Endodermal cell (in vitro differentiated cells): ENCODE results near the gene ZNF343. TPM values are rescaled to one million over a fixed set of nuclear protein-coding genes. Genes with fewer than 3 reads are reported as not detected.

Experiments
- DNase-seq: peaks from one replicate; pipeline ENCODE4 v3.0.0-alpha.2; 2017
- H3K27ac ChIP-seq: 2 replicates; pipeline ENCODE4 v1.5.1; 2013; ENCODE audit warnings: mild to moderate bottlenecking, low read depth, low read length, moderate library complexity
- H3K27me3 ChIP-seq: 2 replicates; pipeline ENCODE4 v1.6.1; 2013; ENCODE audit warnings: mild to moderate bottlenecking, low read length, moderate library complexity; ENCODE audit not compliant: insufficient read depth, control insufficient read depth, poor library complexity, severe bottlenecking
- H3K36me3 ChIP-seq: 2 replicates; pipeline ENCODE4 v1.7.0; 2013; ENCODE audit warnings: mild to moderate bottlenecking, low read length, moderate library complexity; ENCODE audit not compliant: control insufficient read depth, insufficient read depth
- H3K4me1 ChIP-seq: one replicate; pipeline ENCODE4 v1.7.0; 2013; ENCODE audit warnings: low read length; ENCODE audit not compliant: control insufficient read depth, insufficient read depth
- H3K4me3 ChIP-seq: 2 replicates; pipeline ENCODE4 v1.5.1; 2013; ENCODE audit warnings: mild to moderate bottlenecking, low read length, moderate library complexity
- H3K9ac ChIP-seq: 2 replicates; pipeline ENCODE4 v1.6.1; 2013; ENCODE audit warnings: mild to moderate bottlenecking, low read length, moderate library complexity; ENCODE audit not compliant: poor library complexity, severe bottlenecking; ENCODE audit errors: extremely low read depth
- H3K9me3 ChIP-seq: 2 replicates; pipeline ENCODE4 v1.6.1; 2013; ENCODE audit warnings: mild to moderate bottlenecking, low read length, moderate library complexity; ENCODE audit not compliant: control insufficient read depth
- H3K27ac Mint-ChIP-seq: 2 replicates; pipeline ENCODE4 v1.8.0; 2020; ENCODE audit warnings: mixed read lengths
- H3K27me3 Mint-ChIP-seq: 2 replicates; pipeline ENCODE4 v1.8.0; 2021; ENCODE audit warnings: mild to moderate bottlenecking, mixed read lengths; ENCODE audit not compliant: insufficient read depth
- H3K36me3 Mint-ChIP-seq: 2 replicates; pipeline ENCODE4 v1.8.0; 2020; ENCODE audit warnings: low read depth, mixed read lengths
- H3K4me1 Mint-ChIP-seq: 2 replicates; pipeline ENCODE4 v1.8.0; 2020; ENCODE audit warnings: mixed read lengths
- H3K4me3 Mint-ChIP-seq: 2 replicates; pipeline ENCODE4 v1.8.0; 2020; ENCODE audit warnings: mild to moderate bottlenecking, moderate library complexity, mixed read lengths
- H3K9me3 Mint-ChIP-seq: 2 replicates; pipeline ENCODE4 v1.8.0; 2020; ENCODE audit warnings: mild to moderate bottlenecking, mixed read lengths
- WGBS, 2 experiments: methylation state at CpG; one replicate each; pipeline versions ENCODE4 v1.1.5 to v1.1.7; 2013; ENCODE audit warnings: missing lambda C conversion rate in 2 of 2, mixed read lengths in 1 of 2; ENCODE audit not compliant: insufficient coverage in 1 of 2, insufficient read length in 1 of 2; 5-methylcytosine and 5-hydroxymethylcytosine counted together
- total RNA-seq, 2 donors: library from RNA; stranded (reverse); fragmentation: NEBNext Ultra II Directional in 1 of 2; extraction: Animal tissue kit (Norgen Biotek cat#: 25700) in 1 of 2; gene quantifications; 2 replicates in 1 of 2; 3 replicates in 1 of 2; pipeline ENCODE4 v1.2.1, GENCODE V29; 2021
- TF ChIP-seq, protein P1 (sequence below): fragments of 200-600 bp; sonication (generic); conservative IDR thresholded peaks from 2 replicates; pipeline ENCODE4 v1.5.0; 2021; ENCODE audit warnings: antibody characterized with exemption, mild to moderate bottlenecking

ZNF343 gene
- total RNA-seq, 2 donors from 2014 or later = 6.9 to 10.1 TPM

DNA sequence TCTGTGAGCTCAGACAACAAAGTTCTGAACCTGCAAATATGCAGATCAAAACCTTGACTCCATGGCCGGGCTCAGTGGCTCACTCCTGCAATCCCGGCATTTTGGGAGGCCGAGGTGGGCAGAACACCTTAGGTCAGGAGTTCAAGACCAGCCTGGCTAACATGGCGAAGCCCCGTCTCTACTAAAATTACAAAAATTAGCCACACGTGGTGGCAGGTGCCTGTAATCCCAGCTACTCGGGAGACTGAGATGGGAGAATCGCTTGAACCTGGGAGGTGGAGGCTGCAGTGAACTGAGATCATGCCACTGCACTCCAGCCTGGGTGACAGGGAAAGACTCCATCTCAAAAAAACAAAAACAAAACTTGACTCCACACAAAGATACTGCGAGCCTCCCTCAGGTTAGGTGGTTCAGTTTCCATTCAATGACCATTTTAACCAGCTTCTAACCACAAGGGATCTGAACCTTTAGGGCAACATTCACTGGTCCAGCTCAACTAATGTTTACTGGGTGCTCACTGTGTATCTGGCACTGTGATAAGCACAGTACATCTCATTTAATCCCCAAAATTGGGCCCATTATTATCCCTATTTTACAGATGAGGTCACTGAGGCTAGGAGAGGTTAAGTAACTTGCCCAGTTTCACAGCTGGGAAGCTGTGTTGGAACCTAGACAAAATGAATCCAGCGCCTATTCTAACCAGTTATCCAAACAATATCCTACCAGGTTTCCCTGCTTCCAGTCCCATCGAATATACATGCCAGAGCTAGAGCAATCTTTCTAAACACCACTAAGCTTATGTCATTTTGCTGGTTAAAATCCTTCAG is 39.9 kb downstream of the ZNF343 start:
- TF ChIP-seq, protein P1, sequence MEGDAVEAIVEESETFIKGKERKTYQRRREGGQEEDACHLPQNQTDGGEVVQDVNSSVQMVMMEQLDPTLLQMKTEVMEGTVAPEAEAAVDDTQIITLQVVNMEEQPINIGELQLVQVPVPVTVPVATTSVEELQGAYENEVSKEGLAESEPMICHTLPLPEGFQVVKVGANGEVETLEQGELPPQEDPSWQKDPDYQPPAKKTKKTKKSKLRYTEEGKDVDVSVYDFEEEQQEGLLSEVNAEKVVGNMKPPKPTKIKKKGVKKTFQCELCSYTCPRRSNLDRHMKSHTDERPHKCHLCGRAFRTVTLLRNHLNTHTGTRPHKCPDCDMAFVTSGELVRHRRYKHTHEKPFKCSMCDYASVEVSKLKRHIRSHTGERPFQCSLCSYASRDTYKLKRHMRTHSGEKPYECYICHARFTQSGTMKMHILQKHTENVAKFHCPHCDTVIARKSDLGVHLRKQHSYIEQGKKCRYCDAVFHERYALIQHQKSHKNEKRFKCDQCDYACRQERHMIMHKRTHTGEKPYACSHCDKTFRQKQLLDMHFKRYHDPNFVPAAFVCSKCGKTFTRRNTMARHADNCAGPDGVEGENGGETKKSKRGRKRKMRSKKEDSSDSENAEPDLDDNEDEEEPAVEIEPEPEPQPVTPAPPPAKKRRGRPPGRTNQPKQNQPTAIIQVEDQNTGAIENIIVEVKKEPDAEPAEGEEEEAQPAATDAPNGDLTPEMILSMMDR = no peak
- DNase-seq = no peak
- Mint-ChIP-seq H3K27ac (peak overlapping the region; percentile 30), H3K9me3 (no peaks in the 10 kb centered on the region), H3K4me3 (peak overlapping the region; percentile 94), H3K4me1 (peaks cover 17% of the 10 kb centered on the region), H3K27me3 (peaks cover 5% of the 10 kb centered on the region), H3K36me3 (peaks cover 57% of the 10 kb centered on the region)
- H3K4me3 ChIP-seq = peak overlapping the region; percentile 99
- H3K4me1 ChIP-seq = no peaks in the 10 kb centered on the region
- peak overlapping the region; percentile 96 for H3K9ac ChIP-seq
- 83 to 88% methylated on average over 10 to 11 of the region's 11 CpGs for WGBS, 2 experiments
- no peaks in the 10 kb centered on the region for H3K9me3 ChIP-seq
- H3K27me3 ChIP-seq = no peaks in the 10 kb centered on the region
- H3K27ac ChIP-seq = no peak overlapping the region
- H3K36me3 ChIP-seq = peaks cover 56% of the 10 kb centered on the region

DNA sequence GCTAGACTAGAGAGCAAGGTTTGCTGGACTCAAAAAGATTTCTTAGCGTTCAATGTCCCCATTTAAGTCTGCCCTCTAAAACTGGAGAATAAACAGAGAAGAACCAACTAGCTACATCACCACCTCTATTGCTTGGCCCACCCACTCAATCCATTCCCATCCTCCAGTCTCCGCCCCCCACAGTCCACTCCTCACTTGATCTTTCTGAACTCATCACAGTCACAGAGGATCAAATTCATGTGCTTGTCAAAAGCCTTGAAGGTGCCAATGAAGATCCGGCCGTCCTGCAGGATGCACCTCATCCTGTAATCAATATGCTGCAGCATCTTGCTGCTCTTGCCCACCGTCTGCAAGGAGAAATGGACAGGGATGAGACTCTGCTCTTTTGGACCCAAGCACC is 41.3 kb downstream of the ZNF343 start:
- Mint-ChIP-seq H3K27me3 (no peaks in the 10 kb centered on the region), H3K27ac (no peak overlapping the region), H3K9me3 (no peaks in the 10 kb centered on the region), H3K4me1 (peaks cover 17% of the 10 kb centered on the region), H3K4me3 (no peak overlapping the region), H3K36me3 (peaks cover 71% of the 10 kb centered on the region)
- H3K27ac ChIP-seq = no peak overlapping the region
- TF ChIP-seq, protein P1 = no peak
- H3K4me3 ChIP-seq = peak overlapping the region; percentile 99
- H3K36me3 ChIP-seq = peaks cover 69% of the 10 kb centered on the region
- H3K9ac ChIP-seq = no peak overlapping the region
- H3K4me1 ChIP-seq = no peaks in the 10 kb centered on the region
- H3K27me3 ChIP-seq = no peaks in the 10 kb centered on the region
- WGBS, 2 experiments = 90 to 94% methylated on average over 5 of the region's 5 CpGs
- H3K9me3 ChIP-seq = no peaks in the 10 kb centered on the region
- no peak for DNase-seq

DNA sequence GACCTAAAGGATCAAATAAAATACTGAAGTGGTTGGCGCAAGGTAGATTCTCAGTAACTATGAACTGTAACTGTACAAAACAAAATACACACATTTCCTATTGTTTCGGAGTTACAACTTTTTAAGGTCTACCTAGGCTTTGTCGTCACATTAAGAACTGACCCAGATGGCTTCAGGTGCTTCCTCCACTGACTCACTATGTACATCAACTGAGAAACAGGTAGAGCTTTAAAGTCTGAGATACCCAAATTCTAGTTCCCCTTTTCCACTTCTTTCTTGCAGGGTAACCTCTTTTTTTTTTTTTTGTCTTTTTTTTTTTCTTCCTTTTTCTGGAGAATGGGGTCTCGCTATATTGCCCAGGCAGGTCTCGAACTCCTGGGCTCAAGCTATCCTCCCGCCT is 43.6 kb downstream of the ZNF343 start:
- no peaks in the 10 kb centered on the region for H3K4me1 ChIP-seq
- H3K4me3 Mint-ChIP-seq = no peak overlapping the region
- H3K27me3 Mint-ChIP-seq = no peaks in the 10 kb centered on the region
- H3K36me3 ChIP-seq = peaks cover 93% of the 10 kb centered on the region
- 95 to 98% methylated on average over 4 to 6 of the region's 6 CpGs for WGBS, 2 experiments
- peaks cover 12% of the 10 kb centered on the region for H3K4me1 Mint-ChIP-seq
- no peaks in the 10 kb centered on the region for H3K9me3 ChIP-seq
- DNase-seq = no peak
- H3K27me3 ChIP-seq = no peaks in the 10 kb centered on the region
- H3K4me3 ChIP-seq = no peak overlapping the region
- peaks cover 94% of the 10 kb centered on the region for H3K36me3 Mint-ChIP-seq
- TF ChIP-seq, protein P1 = no peak
- no peak overlapping the region for H3K27ac ChIP-seq
- no peak overlapping the region for H3K27ac Mint-ChIP-seq
- no peak overlapping the region for H3K9ac ChIP-seq
- H3K9me3 Mint-ChIP-seq = no peaks in the 10 kb centered on the region
